Adrenal gland (tissue), 12 donors: ENCODE measurements around the gene SMG1. TPM values are rescaled to one million over a fixed set of nuclear protein-coding genes. Genes with fewer than 3 reads are reported as not detected.
"Not testable (repeated sequence)": the region's sequence is repeated elsewhere in the genome, so short reads cannot be mapped to it uniquely, and the experiment has no call there.

Source experiments
- DNase-seq, 7 donors: peaks; one replicate each; pipeline ENCODE4 v3.0.0-alpha.2; 2019 to 2020
- H3K27ac ChIP-seq, 5 donors: fragments of 200-600 bp; sonication (generic) in 4 of 5; 1 replicate in 3 of 5; 2 replicates in 2 of 5; pipeline versions ENCODE4 v1.5.1 to v1.8.0; 2016 to 2020; ENCODE audit warnings: mild to moderate bottlenecking in 1 of 5
- H3K27me3 ChIP-seq: fragments of 200-600 bp; 2 replicates; pipeline ENCODE4 v1.8.0; 2021
- H3K36me3 ChIP-seq, 2 donors: fragments of 200-600 bp; replicated peaks in 1 of 2; 1 replicate in 1 of 2; 2 replicates in 1 of 2; pipeline versions ENCODE4 v1.5.1 to v1.8.0; 2018 to 2022
- H3K4me1 ChIP-seq, 2 donors: fragments of 200-600 bp; replicated peaks in 1 of 2; 1 replicate in 1 of 2; 2 replicates in 1 of 2; pipeline versions ENCODE4 v1.5.1 to v1.8.0; 2018 to 2021
- H3K4me3 ChIP-seq, 4 donors: fragments of 200-600 bp; sonication (generic) in 3 of 4; one replicate each; pipeline ENCODE4 v1.5.1; 2016 to 2018
- H3K9me3 ChIP-seq, 3 donors: fragments of 200-600 bp; sonication (generic) in 1 of 3; replicated peaks in 1 of 3; 1 replicate in 2 of 3; 2 replicates in 1 of 3; pipeline versions ENCODE4 v1.5.1 to v1.8.0; 2016 to 2021
- POLR2A ChIP-seq, 2 donors: fragments of 450-650 bp; IDR thresholded peaks; one replicate each; pipeline ENCODE4 v1.6.1; 2017; ENCODE audit warnings: antibody characterized with exemption in 2 of 2, mild to moderate bottlenecking in 2 of 2, moderate library complexity in 1 of 2
- WGBS, 4 donors: extraction: QIAGEN DNeasy Blood & Tissue Kit in 2 of 4; methylation state at CpG; one replicate each; pipeline versions ENCODE4 v1.1.5 to v1.1.7; 2013 to 2017; 5-methylcytosine and 5-hydroxymethylcytosine counted together
- intact Hi-C, 2 donors: fragments of 100-400 bp; cut with DNase I; formaldehyde crosslinking; loops; one replicate each; pipeline versions ENCODE4 v1.14.1 to v1.15.0; 2022 to 2023
- polyA plus RNA-seq, 3 donors: library from polyadenylated mRNA; stranded (reverse); fragments of 200-250 nt in 2 of 3; fragments of 350-450 nt in 1 of 3; fragmentation: Illumina TruSeq in 1 of 3; extraction: RNeasy Lipid Tissue Mini Kit (QIAGEN cat#74804) in 1 of 3; gene quantifications; one replicate each; pipeline ENCODE4 v1.2.3, GENCODE V29; 2013 to 2014
- total RNA-seq, 9 donors: library from RNA; depleted of rRNA in 4 of 9; stranded (reverse); fragments of >200 nt in 4 of 9; fragments of 120-200 nt in 1 of 9; fragmentation: NEBNext Ultra II Directional in 1 of 9; extraction: Animal tissue kit (Norgen Biotek cat#: 25700) in 1 of 9; gene quantifications; one replicate each; pipeline versions ENCODE4 v1.1.0 to v1.2.4, GENCODE V29; 2013 to 2023
- TF ChIP-seq, protein P1 (sequence below), 6 experiments: fragments of 450-650 bp in 4 of 6; fragments of 200-600 bp in 2 of 6; sonication (generic) in 1 of 6; IDR thresholded peaks; 1 replicate in 5 of 6; 2 replicates in 1 of 6; pipeline versions ENCODE4 v1.5.1 to v1.8.0; 2016 to 2021; ENCODE audit warnings: antibody characterized with exemption in 6 of 6, mild to moderate bottlenecking in 2 of 6, moderate library complexity in 1 of 6
- donor health status: healthy with polysubstance abuse.
- donor health status: Bipolar disorder and iron deficiency.
- donor health status: DM: yes; HTN: yes; CAD: no.
- donor health status: DM: no; HTN: no; CAD: no.
- donor health status: DM: no; HTN: no; CAD: no.
- donor health status: DM: yes; HTN: yes; CAD: no.

Gene SMG1
- total and polyA plus RNA-seq, 12 donors = 6.3 to 90.9 (median 43.4) TPM

GRCh38 chr16:18931756-18932155, 5.5 kb upstream of the SMG1 start:
- Histone ChIP-seq H3K36me3 (no peaks in the 10 kb centered on the region), H3K27ac (no peak overlapping the region), H3K9me3 (no peaks in the 10 kb centered on the region), H3K4me1 (no peaks in the 10 kb centered on the region), H3K4me3 (no peak overlapping the region), H3K27me3 (no peaks in the 10 kb centered on the region)
- TF ChIP-seq, protein P1, sequence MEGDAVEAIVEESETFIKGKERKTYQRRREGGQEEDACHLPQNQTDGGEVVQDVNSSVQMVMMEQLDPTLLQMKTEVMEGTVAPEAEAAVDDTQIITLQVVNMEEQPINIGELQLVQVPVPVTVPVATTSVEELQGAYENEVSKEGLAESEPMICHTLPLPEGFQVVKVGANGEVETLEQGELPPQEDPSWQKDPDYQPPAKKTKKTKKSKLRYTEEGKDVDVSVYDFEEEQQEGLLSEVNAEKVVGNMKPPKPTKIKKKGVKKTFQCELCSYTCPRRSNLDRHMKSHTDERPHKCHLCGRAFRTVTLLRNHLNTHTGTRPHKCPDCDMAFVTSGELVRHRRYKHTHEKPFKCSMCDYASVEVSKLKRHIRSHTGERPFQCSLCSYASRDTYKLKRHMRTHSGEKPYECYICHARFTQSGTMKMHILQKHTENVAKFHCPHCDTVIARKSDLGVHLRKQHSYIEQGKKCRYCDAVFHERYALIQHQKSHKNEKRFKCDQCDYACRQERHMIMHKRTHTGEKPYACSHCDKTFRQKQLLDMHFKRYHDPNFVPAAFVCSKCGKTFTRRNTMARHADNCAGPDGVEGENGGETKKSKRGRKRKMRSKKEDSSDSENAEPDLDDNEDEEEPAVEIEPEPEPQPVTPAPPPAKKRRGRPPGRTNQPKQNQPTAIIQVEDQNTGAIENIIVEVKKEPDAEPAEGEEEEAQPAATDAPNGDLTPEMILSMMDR (IDR thresholded peaks at IDR 0.05) = no peak
- no peak for TF ChIP-seq POLR2A (IDR thresholded peaks at IDR 0.05)
- peak in 2 of 7 donors; percentile 8 to 57 for DNase-seq
- 41 to 65% (median 57%) methylated on average over 5 of the region's 5 CpGs for WGBS, 4 donors
- intact Hi-C loops = no loop called here

DNA sequence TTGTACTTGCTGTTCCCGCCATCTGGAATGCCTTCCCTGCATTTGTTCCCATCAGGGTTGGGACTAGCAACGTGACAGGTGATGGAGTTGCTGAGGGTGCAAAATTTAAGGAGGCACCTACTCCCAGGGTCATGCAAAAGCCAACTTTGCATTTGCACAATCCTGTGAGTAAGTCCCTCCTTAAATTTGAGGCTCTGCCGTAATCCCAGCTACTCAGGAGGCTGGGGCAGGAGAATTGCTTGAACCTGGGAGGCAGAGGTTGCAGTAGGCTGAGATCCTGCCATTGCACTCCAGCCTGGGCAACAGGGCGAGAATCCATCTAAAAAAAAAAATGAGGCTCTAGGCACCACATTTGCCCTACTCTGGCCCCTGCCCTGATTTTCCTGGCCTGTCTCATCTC, 3.9 kb upstream of the SMG1 start:
- H3K9me3 ChIP-seq, H3K27ac ChIP-seq, H3K4me3 ChIP-seq, H3K27me3 ChIP-seq, intact Hi-C loops, H3K36me3 ChIP-seq, H3K4me1 ChIP-seq: not testable (repeated sequence)
- WGBS, 4 donors = 69 to 85% (median 82%) methylated on average over 4 of the region's 4 CpGs
- DNase-seq = peak in 1 of 7 donors; percentile 17

GRCh38 chr16:18928073-18928472, 1.9 kb upstream of the SMG1 start:
- H3K27ac ChIP-seq, H3K9me3 ChIP-seq, H3K27me3 ChIP-seq, H3K4me3 ChIP-seq, H3K36me3 ChIP-seq, intact Hi-C loops, DNase-seq: not testable (repeated sequence)
- 91 to 100% (median 94%) methylated on average over 7 of the region's 7 CpGs for WGBS, 4 donors
- peaks cover 0 to 16% of the 10 kb centered on the region in 2 donors for H3K4me1 ChIP-seq

GRCh38 chr16:18925215-18925985, 808 bp downstream of the SMG1 start:
- H3K36me3 ChIP-seq, intact Hi-C loops, H3K27me3 ChIP-seq, H3K9me3 ChIP-seq: not testable (repeated sequence)
- H3K27ac ChIP-seq = peak overlapping the region; percentile 89 to 95 (median 91)
- peaks cover 0 to 16% of the 10 kb centered on the region in 2 donors for H3K4me1 ChIP-seq
- peak overlapping the region; percentile 28 to 92 (median 74) for H3K4me3 ChIP-seq
- 0 to 1% (median 0%) methylated on average over 11 to 35 of the region's 42 CpGs for WGBS, 4 donors
- peak in 6 of 7 donors; percentile 18 to 50 (median 38) for DNase-seq

GRCh38 chr16:18923935-18924334, 2.3 kb downstream of the SMG1 start:
- H3K27ac ChIP-seq, intact Hi-C loops, H3K36me3 ChIP-seq, DNase-seq, H3K27me3 ChIP-seq, H3K9me3 ChIP-seq: not testable (repeated sequence)
- WGBS, 4 donors = 26 to 36% (median 33%) methylated on average over 5 of the region's 5 CpGs
- Histone ChIP-seq H3K4me1 (peaks cover 0 to 16% of the 10 kb centered on the region in 2 donors), H3K4me3 (peak overlapping the region in 1 of 4 donors; percentile 72)

DNA sequence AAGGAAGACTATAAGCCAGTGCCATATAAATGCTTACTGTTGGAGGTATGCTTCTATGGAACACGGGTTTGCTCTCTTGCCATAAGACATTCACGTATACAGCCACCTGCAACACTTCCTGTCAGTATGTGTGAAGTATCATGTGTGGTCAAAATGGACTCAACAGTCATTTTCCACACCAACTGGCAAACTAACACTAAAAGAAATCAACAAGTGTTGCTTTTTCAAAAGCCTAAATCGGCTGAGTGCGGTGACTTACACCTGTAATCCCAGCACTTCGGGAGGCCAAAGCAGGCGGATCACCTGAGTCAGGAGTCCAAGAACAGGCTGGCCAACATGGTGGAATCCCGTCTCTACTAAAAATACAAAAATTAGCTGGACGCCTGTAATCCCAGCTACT, 3.1 kb downstream of the SMG1 start:
- DNase-seq, H3K4me3 ChIP-seq, intact Hi-C loops, H3K9me3 ChIP-seq, H3K36me3 ChIP-seq, H3K27me3 ChIP-seq, H3K27ac ChIP-seq: not testable (repeated sequence)
- 77 to 87% (median 82%) methylated on average over 7 to 8 of the region's 8 CpGs for WGBS, 4 donors
- peaks cover 0 to 16% of the 10 kb centered on the region in 2 donors for H3K4me1 ChIP-seq

DNA sequence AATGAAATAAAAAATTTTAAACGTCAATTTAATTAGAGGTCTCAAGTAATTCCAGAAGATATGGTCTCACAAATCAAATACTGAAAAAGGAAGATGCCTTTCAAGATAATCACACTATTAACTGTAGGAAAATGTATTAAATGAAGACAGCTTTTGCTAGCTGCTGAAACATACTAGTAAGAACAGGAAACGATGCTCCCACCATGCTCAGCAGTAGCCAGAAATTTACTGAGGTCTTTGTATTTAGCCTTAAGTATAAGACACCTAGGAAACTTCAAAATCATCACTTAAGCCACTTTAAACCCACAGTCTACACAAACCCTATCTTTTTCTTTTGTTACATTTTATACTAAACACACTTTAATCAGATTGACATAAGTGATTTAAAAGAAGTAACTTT, 16.6 kb downstream of the SMG1 start:
- H3K9me3 ChIP-seq, H3K4me3 ChIP-seq, intact Hi-C loops, DNase-seq, H3K36me3 ChIP-seq, H3K27ac ChIP-seq, H3K27me3 ChIP-seq, H3K4me1 ChIP-seq: not testable (repeated sequence)
- 61 to 73% (median 71%) methylated on average over 2 of the region's 2 CpGs for WGBS, 4 donors

- intact Hi-C loops, H3K4me1 ChIP-seq, H3K4me3 ChIP-seq, DNase-seq, H3K36me3 ChIP-seq, H3K27me3 ChIP-seq, H3K9me3 ChIP-seq, H3K27ac ChIP-seq: not testable (repeated sequence)
- WGBS, 4 donors = 90 to 97% (median 93%) methylated on average over 12 of the region's 12 CpGs
Observed at GRCh38 chr16:18908716-18909115, 17.5 kb downstream of the SMG1 start.

DNA sequence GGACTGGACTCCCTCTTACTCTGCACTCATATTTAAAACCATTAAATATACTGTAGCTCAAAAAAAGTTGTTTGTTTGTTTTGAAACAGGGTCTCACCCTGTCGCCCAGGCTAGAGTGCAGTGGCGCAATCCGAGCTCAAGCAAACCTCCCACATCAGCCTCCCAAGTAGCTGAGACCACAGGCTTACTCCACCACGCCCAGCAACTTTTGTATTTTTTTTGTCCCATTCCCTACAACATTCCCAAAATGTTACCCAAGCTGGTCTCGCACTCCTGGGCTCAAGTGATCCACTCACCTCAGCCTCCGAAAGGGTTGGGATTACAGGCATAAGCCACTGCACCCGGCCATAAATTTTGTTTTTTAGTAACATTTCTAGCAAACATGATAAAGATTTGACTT, 23.4 kb downstream of the SMG1 start:
- intact Hi-C loops, H3K9me3 ChIP-seq, H3K27me3 ChIP-seq, H3K36me3 ChIP-seq, DNase-seq, H3K4me3 ChIP-seq, H3K27ac ChIP-seq: not testable (repeated sequence)
- WGBS, 4 donors = 89 to 96% (median 94%) methylated on average over 7 of the region's 7 CpGs
- peaks cover 0 to 19% of the 10 kb centered on the region in 2 donors for H3K4me1 ChIP-seq

- H3K27me3 ChIP-seq, intact Hi-C loops, H3K27ac ChIP-seq, H3K36me3 ChIP-seq, H3K9me3 ChIP-seq, DNase-seq, H3K4me3 ChIP-seq: not testable (repeated sequence)
- WGBS, 4 donors = 89 to 95% (median 92%) methylated on average over 3 of the region's 3 CpGs
- peaks cover 0 to 25% of the 10 kb centered on the region in 2 donors for H3K4me1 ChIP-seq
Observed at GRCh38 chr16:18902044-18902443, 24.2 kb downstream of the SMG1 start.
